ES-I3 (cell line): ENCODE results near the gene RAB34.

ENCODE experiments used
- H3K36me3 ChIP-seq: 2 replicates; pipeline ENCODE4 v1.6.1; 2013; ENCODE audit warnings: mild to moderate bottlenecking, low read length, control low read depth, moderate library complexity; ENCODE audit not compliant: insufficient read depth
- H3K4me1 ChIP-seq: 2 replicates; pipeline ENCODE4 v1.6.1; 2013; ENCODE audit warnings: mild to moderate bottlenecking, control low read depth, low read length; ENCODE audit not compliant: insufficient read depth
- H3K9ac ChIP-seq: 2 replicates; pipeline ENCODE4 v1.6.1; 2013; ENCODE audit warnings: low read depth, mild to moderate bottlenecking, low read length, moderate library complexity
- H3K9me3 ChIP-seq: 2 replicates; pipeline ENCODE4 v1.6.1; 2013; ENCODE audit warnings: mild to moderate bottlenecking, low read length, moderate library complexity; ENCODE audit not compliant: control insufficient read depth, insufficient read depth

Gene RAB34

DNA sequence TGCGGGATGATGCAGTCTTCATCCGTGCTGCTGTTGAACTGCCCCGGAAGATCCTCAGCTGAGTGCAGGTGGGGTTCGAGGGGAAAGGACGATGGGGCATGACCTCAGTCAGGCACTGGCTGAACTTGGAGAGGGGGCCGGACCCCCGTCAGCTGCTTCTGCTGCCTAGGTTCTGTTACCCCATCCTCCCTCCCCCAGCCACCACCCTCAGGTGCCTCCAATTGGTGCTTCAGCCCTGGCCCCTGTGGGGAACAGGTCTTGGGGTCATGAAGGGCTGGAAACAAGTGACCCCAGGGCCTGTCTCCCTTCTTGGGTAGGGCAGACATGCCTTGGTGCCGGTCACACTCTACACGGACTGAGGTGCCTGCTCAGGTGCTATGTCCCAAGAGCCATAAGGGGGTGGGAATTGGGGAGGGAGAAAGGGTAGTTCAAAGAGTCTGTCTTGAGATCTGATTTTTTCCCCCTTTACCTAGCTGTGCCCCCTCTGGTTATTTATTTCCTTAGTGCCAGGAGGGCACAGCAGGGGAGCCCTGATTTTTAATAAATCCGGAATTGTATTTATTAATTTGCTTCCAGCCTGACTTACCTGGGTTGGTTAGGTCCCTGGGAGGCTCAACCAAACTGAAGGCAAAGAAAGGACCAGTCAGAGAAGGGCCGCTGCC is 32.0 kb upstream of the RAB34 start:
- H3K36me3 ChIP-seq: peaks cover 33% of the 10 kb centered on the region
- peaks cover 18% of the 10 kb centered on the region; the same call in 1 of the 2 replicates for H3K4me1 ChIP-seq
- no peaks in the 10 kb centered on the region for H3K9me3 ChIP-seq
- H3K9ac ChIP-seq: no peak overlapping the region

DNA sequence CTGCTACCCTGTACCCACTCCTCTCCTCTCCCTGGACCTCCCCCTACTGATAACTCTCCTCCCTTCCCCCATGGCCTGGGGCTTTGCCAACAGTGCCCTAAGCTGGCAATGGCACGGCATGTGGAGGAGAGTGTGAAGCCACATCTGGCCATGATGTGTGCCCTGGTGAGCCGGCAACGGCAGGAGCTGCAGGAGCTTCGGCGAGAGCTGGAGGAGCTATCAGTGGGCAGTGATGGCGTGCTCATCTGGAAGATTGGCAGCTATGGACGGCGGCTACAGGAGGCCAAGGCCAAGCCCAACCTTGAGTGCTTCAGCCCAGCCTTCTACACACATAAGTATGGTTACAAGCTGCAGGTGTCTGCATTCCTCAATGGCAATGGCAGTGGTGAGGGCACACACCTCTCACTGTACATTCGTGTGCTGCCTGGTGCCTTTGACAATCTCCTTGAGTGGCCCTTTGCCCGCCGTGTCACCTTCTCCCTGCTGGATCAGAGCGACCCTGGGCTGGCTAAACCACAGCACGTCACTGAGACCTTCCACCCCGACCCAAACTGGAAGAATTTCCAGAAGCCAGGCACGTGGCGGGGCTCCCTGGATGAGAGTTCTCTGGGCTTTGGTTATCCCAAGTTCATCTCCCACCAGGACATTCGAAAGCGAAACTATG is 31.3 kb upstream of the RAB34 start:
- H3K9ac ChIP-seq: no peak overlapping the region
- H3K36me3 ChIP-seq: peaks cover 33% of the 10 kb centered on the region
- peaks cover 18% of the 10 kb centered on the region; the same call in 1 of the 2 replicates for H3K4me1 ChIP-seq
- no peaks in the 10 kb centered on the region for H3K9me3 ChIP-seq

- Histone ChIP-seq H3K9me3 (no peaks in the 10 kb centered on the region), H3K4me1 (peaks cover 18% of the 10 kb centered on the region; the same call in 1 of the 2 replicates), H3K36me3 (peaks cover 33% of the 10 kb centered on the region), H3K9ac (no peak overlapping the region)
Observed at GRCh38 chr17:28747801-28748750, 30.4 kb upstream of the RAB34 start.

DNA sequence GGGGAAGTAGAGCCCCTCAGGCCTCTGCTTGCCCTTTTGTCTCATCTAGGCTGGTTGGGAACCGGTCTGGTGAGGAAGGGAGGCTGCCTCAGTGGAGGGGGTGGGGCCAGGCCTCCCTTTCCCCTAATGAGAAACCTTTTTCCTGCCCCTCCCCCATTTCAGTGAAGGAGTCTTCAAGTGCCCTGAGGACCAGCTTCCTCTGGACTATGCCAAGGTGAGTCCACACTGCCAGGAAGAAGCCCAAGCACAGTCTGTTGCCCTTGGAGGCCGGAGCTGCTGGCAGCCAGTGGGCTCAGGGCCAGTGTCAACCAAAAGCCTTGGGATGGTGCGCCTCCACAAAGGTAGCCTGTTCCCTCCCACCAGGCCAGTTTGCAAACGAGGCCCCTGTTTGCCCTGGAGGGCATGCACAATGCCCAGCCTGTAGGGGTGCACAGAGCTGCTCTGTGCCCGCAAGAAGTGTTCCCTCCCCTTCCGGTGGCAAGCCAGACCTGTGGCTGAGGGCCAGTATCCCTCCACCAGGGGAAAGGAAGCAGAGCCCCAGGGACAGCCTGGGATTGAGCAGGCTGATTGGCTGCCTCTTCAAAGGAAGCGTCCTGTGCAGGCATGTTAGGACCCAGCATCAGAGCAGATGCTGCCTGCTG is 29.5 kb upstream of the RAB34 start:
- no peak overlapping the region for H3K9ac ChIP-seq
- H3K36me3 ChIP-seq: peaks cover 33% of the 10 kb centered on the region
- peaks cover 21% of the 10 kb centered on the region; the same call in 1 of the 2 replicates for H3K4me1 ChIP-seq
- no peaks in the 10 kb centered on the region for H3K9me3 ChIP-seq

- H3K36me3 ChIP-seq: peaks cover 33% of the 10 kb centered on the region
Observed at GRCh38 chr17:28746611-28747050, 29.0 kb upstream of the RAB34 start.

GRCh38 chr17:28745786-28746411 is 28.2 kb upstream of the RAB34 start:
- Histone ChIP-seq H3K9ac (peak overlapping the region; percentile 96), H3K9me3 (no peaks in the 10 kb centered on the region), H3K4me1 (peaks cover 25% of the 10 kb centered on the region; the same call in 1 of the 2 replicates), H3K36me3 (peaks cover 31% of the 10 kb centered on the region)

More at GRCh38 chr17:28746611-28747050, 29.0 kb upstream of the RAB34 start:
- Histone ChIP-seq H3K9ac (peak overlapping the region; percentile 4; the same call in 1 of the 2 replicates), H3K9me3 (no peaks in the 10 kb centered on the region), H3K4me1 (peaks cover 25% of the 10 kb centered on the region; the same call in 1 of the 2 replicates)

DNA sequence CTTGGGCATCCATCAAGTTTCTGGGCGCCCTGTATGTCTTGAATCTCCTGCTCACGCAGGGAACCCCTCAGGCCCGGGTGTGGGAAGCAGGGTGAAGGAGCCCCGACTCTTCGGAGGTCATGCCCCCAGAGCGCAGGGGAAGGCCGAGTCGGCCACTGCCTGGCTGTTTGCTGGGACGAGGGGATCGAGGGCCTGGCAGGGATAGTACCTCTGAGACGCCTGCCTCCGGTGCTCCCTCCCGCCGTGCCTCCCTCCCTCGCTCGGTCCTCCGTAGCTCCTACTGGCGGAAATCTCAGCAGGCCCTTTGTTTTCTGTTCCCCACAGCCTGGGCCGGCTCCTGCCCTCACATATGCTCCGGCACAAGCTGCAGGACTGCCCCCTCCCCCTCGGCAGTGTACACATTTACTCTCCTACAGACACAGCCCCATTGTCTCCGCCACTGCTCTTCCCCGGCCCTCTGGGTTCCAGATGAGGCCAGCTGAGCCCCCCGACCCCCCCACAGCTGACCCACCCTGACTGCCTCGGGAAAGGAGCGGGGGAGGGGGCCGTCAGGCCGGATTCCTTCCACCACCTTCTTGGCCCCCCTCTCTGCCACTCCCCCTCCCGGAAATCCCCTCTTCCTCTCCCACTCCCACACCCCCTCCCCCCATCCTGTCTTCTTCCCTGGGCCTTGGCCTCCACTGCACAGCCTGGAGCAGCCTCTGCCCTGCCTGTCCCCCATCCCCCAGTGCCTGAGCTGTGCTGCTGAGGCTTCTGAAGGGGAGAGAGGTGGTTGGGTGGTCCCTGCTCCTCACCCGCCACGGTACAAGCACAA is 27.5 kb upstream of the RAB34 start:
- peaks cover 24% of the 10 kb centered on the region for H3K36me3 ChIP-seq
- H3K9me3 ChIP-seq: no peaks in the 10 kb centered on the region
- peaks cover 18% of the 10 kb centered on the region; the same call in 1 of the 2 replicates for H3K4me1 ChIP-seq
- H3K9ac ChIP-seq: peak overlapping the region; percentile 96

DNA sequence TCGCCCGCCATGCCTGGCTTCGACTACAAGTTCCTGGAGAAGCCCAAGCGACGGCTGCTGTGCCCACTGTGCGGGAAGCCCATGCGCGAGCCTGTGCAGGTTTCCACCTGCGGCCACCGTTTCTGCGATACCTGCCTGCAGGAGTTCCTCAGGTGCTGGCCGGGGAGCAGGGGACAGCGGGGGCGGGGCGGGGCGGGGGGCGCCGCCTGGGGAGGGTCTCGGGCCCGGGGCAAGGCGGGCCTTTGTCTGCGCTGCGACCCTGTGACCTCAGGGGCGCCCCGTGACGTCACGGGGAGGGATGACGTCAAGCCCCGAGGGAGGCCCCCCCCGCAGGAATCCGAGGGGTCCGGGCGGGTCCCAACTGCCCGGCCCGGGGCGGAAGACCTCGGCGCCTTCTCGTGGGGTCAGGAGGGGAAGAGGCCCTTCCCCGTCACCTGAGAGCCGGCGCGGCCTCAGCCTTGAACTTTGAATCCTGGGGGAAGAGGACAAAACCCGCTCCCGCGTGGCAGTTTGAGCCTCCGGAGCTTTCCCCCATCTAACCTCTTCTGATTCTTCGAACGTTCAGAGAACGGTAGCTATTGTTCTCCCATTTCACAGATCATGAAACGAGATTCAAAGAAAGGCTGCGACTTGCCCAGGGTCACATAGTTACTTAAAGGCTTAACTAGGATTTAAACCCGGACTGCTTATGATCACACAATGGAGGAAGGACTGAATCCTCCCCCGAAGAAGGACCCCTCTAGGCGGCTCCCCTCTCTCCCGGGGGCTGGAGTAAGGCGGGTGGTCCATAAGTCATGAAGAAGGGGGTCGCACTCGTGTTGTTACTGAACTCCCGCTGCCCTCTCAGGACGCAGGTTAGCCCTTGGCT is 26.7 kb upstream of the RAB34 start:
- peaks cover 18% of the 10 kb centered on the region; the same call in 1 of the 2 replicates for H3K4me1 ChIP-seq
- no peaks in the 10 kb centered on the region for H3K9me3 ChIP-seq
- H3K36me3 ChIP-seq: peaks cover 24% of the 10 kb centered on the region
- H3K9ac ChIP-seq: peak overlapping the region; percentile 96

DNA sequence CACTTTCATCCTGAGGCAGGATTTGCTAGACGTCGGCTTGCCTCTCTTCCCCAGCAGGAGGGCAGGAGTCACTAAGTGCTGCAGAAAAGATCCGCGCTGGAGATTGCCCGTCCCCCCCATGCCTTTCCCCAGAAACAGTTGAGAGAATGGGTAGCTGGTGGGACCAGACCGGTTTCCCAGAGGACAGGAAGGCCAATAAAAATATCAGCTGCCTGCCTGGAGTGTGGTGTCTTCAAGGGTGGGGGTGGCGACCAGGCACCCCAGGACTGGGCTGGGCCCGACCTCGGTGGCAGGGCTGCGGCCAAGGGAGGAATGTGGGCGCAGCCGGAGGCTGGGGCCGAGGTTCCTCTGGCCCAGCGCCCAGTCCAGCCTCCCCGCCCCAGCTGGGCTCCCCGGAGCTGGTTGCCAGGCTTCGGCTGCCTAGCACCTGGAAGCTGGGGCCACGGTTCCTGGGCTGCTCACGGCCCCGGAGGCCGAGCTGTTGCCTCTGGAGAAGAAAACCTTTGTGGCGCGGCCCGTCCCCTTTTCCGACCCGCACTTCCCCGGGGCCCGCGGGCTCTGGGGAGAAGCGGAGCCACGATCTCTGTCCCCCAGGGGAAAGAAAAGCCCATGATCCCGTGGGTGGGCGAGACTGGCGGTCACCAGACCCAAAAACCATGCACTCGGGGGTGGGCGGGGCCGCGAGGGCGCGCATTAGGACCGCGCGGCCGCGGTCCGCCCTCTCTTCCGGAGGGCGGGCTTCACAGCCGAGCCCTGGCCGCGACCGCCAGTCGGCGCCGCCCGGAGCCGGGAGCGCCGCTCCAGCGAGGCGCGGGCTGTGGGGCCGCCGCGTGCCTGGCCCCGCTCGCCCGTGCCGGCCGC is 25.8 kb upstream of the RAB34 start, which contains the start of gene TRAF4:
TRAF4 (plus strand) TSS at position 769 of the 861 bp plus-strand sequence. CDS start 102 bp downstream, outside the sequence.
- peak within 1 kb of the TSS; percentile 96 for H3K9ac ChIP-seq
- H3K36me3 ChIP-seq: peaks cover 24% of the 10 kb centered on the region
- peaks cover 18% of the 10 kb centered on the region; the same call in 1 of the 2 replicates for H3K4me1 ChIP-seq

DNA sequence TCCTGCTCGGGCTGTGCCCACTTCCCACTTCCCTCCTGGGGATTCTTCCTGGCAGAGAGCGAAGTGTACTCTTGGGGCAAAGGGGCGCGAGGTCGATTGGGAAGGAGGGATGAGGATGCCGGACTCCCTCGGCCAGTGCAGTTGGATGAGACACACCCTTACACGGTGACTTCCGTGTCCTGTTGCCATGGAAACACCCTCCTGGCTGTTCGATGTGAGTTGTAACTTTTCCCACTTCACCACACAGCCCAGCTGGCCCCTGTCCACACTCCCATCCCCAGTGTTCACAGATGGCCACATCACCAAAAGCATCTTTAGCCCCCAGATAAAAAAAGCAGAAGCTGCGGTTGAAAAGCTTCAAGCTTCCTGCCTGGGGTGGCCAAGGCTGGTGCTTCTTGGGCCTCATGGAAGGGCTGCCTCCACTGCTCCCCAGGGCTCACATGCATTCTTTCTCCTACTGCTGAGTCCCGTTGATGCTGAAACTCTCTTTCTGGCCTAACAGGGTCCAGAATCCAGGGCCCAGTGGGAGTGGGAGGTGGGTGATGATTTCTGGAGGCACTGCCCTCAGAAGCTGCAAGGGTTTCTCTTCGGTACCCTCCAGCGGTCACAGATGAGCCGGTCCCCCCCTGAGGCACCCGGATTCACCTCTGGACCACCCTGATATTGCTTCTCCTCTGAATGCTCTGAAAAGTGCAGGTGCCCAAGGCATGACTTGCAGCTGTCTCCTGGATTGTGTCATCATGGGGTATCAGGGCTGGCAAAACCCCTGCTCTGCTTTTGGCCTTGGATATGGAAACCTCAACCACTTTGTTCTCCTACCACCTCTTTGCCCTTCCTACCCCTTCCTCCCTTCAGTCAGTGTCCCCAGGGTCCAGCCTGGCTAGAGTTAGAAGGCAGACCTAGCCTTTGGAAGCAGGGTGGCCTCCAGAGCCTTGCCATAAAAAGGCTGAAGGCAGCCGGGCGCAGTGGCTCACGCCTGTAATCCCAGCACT is 24.0 kb upstream of the RAB34 start:
- H3K4me1 ChIP-seq: peaks cover 15% of the 10 kb centered on the region; the same call in 1 of the 2 replicates
- no peak overlapping the region for H3K9ac ChIP-seq
- H3K36me3 ChIP-seq: peaks cover 7% of the 10 kb centered on the region
- no peaks in the 10 kb centered on the region for H3K9me3 ChIP-seq

More for the DNA sequence above, 25.8 kb upstream of the RAB34 start, which contains the start of gene TRAF4:
- no peaks in the 10 kb centered on the region for H3K9me3 ChIP-seq
